Measurements from ENCODE around the gene PIGP. TPM values are rescaled to one million over a fixed set of nuclear protein-coding genes. Genes with fewer than 3 reads are reported as not detected.
"Not testable (repeated sequence)": the region's sequence is repeated elsewhere in the genome, so short reads cannot be mapped to it uniquely, and the experiment has no call there.

Gene PIGP
- 26.7 TPM for total RNA-seq
- polyA plus RNA-seq: 31.7 TPM

DNA sequence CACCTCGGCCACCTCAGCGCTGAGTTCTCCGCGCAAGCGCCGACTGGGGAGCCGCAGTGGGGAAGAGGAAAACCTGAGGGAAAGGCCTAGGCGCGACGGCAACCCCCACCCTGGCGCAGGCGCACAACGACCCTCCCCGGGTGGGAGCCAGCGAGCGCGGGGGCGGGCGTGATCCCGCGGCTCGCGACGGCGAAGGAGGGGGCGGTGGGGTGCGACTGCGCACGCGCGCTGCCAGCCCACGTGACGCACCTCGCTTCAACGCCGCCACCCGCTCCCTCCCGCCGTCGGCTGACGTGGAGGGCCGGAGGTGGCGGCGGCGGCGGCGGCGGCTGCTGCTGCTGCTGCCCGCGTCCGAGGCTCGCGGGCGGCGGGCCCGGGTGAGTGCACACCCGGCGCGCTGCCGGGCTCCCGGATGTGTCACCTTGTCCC, at the start of gene PIGP, which contains the start of gene TTC3:
PIGP (minus strand) TSS at position 84 of the 429 bp plus-strand sequence. CDS start 556 bp downstream, outside the sequence.
TTC3 (plus strand) TSS at position 267 of the 429 bp plus-strand sequence. CDS start 14,004 bp downstream, outside the sequence.
- DNase-seq (ENCODE audit: extremely low spot score): peak; percentile 85
- WGBS: under 1% methylated on average over 61 of the region's 61 CpGs
- H3K36me3 ChIP-seq (ENCODE audit: insufficient read depth): no peaks in the 10 kb centered on the region
- H3K4me3 ChIP-seq (ENCODE audit: low read depth, low read length): peak within 1 kb of the TSS; percentile 69
- peak within 1 kb of the TSS; percentile 99 for H3K27ac ChIP-seq (ENCODE audit: low read depth)
- H3K4me1 ChIP-seq (ENCODE audit: insufficient read depth): no peaks in the 10 kb centered on the region

DNA sequence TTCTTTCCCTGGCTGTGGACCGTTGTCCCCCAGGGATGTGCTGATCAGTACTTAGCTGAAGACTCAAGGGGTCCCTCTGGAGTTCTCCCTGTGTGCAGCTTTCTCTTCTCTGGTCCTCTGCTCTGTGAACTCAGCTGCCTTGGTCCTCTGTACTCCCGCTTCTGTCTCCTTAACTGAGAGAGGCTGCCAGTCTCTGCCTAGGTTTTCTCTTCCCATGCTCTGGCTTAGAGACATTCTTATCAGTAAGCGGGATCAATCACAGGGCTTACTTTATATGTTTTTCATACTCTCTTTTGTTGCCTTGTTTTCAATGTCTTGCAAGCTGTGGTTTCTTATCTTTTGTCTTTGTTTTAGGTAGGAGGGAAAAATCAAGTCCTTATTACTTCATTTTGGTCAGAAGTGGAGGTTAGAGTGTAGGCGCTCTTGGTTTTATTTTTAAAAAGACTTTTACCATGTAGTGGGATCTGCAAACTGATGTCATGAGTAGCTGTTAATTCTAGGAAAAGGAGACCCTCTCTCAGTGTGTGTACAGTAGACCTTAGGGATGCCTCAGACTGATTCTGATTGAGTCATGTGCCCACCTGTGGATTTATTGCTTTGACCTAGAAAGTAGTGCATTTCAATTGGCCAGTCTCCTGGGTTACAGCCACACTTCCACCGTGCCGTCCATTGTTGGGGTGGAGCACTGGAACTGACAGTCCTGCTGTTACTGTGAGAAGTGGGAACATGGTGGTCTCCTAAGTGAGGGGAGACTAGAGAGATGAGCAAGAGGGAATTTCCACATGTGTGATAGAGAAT, 46.7 kb upstream of the PIGP start:
- 74% methylated on average over 6 of the region's 6 CpGs for WGBS
- Histone ChIP-seq H3K36me3 (ENCODE audit: insufficient read depth) (no peaks in the 10 kb centered on the region), H3K4me1 (ENCODE audit: insufficient read depth) (no peaks in the 10 kb centered on the region), H3K4me3 (ENCODE audit: low read depth, low read length) (no peak overlapping the region), H3K27ac (ENCODE audit: low read depth) (no peak overlapping the region)
- DNase-seq (ENCODE audit: extremely low spot score): no peak

DNA sequence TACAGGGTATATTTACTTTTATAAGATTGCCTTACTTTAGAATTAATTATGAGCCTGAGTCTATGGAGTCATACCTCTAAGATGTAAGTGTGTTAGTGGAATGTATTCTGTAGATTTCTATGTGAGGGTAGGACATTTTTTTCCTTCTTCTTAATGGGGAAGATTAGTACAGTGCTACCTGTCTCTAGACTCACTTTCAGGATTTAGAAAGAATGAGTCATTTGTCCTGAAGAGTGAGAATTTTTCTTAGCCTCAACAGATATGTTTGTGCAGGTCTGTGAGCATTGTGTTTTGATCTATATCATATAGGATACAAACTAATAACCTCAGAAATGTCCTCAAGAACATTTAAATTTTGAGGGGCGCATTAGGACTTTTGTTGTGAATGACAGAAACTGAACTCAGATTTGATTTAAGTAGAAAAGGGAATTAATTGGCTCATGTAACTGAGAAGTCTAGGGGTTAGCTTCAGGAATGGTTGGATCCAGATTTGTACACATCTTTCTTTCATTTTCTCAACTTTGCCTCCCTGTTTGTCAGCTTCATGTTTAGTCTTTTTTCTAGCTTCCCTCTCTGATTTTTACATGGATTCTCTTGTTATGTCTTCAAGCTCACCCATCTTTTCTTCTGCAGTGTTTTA, 45.4 kb upstream of the PIGP start:
- no peak overlapping the region for H3K27ac ChIP-seq (ENCODE audit: low read depth)
- H3K4me1 ChIP-seq (ENCODE audit: insufficient read depth): no peaks in the 10 kb centered on the region
- no peaks in the 10 kb centered on the region for H3K36me3 ChIP-seq (ENCODE audit: insufficient read depth)
- no peak overlapping the region for H3K4me3 ChIP-seq (ENCODE audit: low read depth, low read length)
- WGBS: 61% methylated on average over 1 of the region's 1 CpG
- DNase-seq (ENCODE audit: extremely low spot score): no peak

DNA sequence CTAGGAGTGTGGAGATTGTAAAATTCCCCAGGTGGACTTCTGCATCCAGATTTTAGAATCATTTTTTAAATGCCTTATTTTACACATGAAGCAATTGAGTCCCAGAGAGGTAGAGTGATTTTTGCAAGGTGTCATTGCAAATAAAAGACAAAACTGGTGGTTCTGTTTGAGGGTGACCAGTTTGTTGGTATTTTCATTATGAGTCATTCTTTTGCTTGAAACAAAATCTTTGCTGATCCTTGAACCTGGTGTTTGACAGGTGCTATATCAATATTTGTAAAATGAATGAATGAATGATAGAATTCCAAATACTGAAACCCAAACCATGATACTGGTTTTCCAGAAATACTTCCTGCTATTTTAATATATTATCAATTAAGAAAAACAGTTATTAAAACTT, 44.3 kb upstream of the PIGP start:
- DNase-seq (ENCODE audit: extremely low spot score): no peak
- no peaks in the 10 kb centered on the region for H3K36me3 ChIP-seq (ENCODE audit: insufficient read depth)

DNA sequence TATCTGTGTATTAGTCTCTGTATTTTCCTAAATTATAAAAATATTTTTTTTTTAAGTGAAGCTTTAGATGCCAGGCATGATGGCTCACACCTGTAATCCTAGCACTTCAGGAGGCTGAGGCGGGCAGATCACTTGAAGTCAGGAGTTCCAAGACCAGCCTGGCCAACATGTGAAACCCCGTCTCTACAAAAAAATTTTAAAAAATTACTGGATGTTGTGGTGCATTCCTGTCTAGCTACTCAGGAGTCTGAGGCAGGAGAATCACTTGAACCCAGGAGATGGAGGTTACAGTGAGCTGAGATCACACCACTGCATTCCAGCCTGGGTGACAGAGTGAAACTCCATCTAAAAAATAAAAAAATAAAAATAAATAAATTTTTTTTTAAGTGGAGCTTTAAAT, 43.6 kb upstream of the PIGP start:
- not testable (repeated sequence) for DNase-seq (ENCODE audit: extremely low spot score); H3K4me1 ChIP-seq (ENCODE audit: insufficient read depth); H3K36me3 ChIP-seq (ENCODE audit: insufficient read depth); H3K4me3 ChIP-seq (ENCODE audit: low read depth, low read length); H3K27ac ChIP-seq (ENCODE audit: low read depth)
- WGBS: 79% methylated on average over 2 of the region's 2 CpGs

More for the DNA sequence above, 44.3 kb upstream of the PIGP start:
- H3K4me1 ChIP-seq (ENCODE audit: insufficient read depth): no peaks in the 10 kb centered on the region
- no peak overlapping the region for H3K27ac ChIP-seq (ENCODE audit: low read depth)
- H3K4me3 ChIP-seq (ENCODE audit: low read depth, low read length): no peak overlapping the region

DNA sequence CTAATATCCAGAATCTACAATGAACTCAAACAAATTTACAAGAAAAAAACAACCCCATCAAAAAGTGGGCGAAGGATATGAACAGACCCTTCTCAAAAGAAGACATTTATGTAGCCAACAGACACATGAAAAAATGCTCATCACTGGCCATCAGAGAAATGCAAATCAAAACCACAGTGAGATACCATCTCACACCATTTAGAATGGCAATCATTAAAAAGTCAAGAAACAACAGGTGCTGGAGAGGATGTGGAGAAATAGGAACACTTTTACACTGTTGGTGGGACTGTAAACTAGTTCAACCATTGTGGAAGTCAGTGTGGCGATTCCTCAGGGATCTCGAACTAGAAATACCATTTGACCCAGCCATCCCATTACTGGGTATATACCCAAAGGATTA, 41.4 kb upstream of the PIGP start:
- H3K4me3 ChIP-seq (ENCODE audit: low read depth, low read length); H3K27ac ChIP-seq (ENCODE audit: low read depth); H3K36me3 ChIP-seq (ENCODE audit: insufficient read depth); DNase-seq (ENCODE audit: extremely low spot score); H3K4me1 ChIP-seq (ENCODE audit: insufficient read depth): not testable (repeated sequence)
- WGBS: 96% methylated on average over 1 of the region's 3 CpGs

DNA sequence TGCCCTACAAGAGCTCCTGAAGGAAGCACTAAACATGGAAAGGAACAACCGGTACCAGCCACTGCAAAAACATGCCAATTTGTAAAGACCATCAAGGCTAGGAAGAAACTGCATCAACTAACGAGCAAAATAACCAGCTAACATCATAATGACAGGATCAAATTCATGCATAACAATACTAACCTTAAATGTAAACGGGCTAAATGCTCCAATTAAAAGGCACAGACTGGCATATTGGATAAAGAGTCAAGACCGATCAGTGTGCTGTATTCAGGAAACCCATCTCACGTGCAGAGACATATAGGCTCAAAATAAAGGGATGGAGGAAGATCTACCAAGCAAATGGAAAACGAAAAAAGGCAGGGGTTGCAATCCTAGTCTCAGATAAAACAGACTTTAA, 38.2 kb upstream of the PIGP start:
- H3K4me1 ChIP-seq (ENCODE audit: insufficient read depth); H3K36me3 ChIP-seq (ENCODE audit: insufficient read depth); DNase-seq (ENCODE audit: extremely low spot score); H3K4me3 ChIP-seq (ENCODE audit: low read depth, low read length); H3K27ac ChIP-seq (ENCODE audit: low read depth): not testable (repeated sequence)
- WGBS: 95% methylated on average over 5 of the region's 6 CpGs

DNA sequence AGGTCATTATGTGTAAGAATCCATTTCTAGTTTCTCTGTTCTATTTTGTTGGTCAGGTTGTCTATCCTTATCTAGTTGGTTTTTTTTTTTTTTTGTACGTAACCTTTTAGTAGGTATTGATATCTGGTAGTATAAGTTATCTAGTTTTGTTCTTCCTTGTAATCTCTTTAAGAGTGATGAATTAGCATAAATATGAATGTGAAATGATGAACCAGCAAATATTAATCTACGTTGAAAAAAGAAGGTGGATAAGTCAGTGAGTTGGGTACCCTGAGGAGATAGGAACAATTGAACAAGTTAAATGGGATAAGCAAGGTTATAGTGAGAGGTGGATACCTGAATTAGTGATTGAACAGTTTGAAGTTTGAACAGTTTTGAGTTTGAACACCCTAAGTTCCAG, 34.1 kb upstream of the PIGP start:
- DNase-seq (ENCODE audit: extremely low spot score): no peak
- no peak overlapping the region for H3K4me3 ChIP-seq (ENCODE audit: low read depth, low read length)
- no peaks in the 10 kb centered on the region for H3K4me1 ChIP-seq (ENCODE audit: insufficient read depth)
- no peaks in the 10 kb centered on the region for H3K36me3 ChIP-seq (ENCODE audit: insufficient read depth)
- WGBS: 96% methylated on average over 2 of the region's 2 CpGs
- H3K27ac ChIP-seq (ENCODE audit: low read depth): no peak overlapping the region

DNA sequence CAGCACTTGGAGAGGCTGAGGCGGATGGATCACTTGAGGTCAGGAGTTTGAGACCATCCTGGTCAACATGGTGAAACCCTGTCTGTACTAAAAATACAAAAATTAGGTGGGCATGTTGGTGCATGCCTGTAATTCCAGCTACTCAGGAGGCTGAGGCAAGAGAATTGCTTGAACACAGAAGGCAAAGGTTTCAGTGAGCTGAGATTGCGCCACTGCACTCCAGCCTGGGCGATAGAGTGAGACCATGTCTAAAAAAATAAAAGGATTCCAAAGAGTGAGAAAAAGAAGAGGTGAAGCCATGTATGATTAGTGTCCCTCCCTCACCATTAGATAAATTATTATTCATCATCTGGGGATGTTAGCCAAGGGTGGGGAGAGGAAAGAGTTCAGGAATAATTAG, 29.9 kb upstream of the PIGP start:
- not testable (repeated sequence) for H3K36me3 ChIP-seq (ENCODE audit: insufficient read depth); H3K27ac ChIP-seq (ENCODE audit: low read depth); H3K4me3 ChIP-seq (ENCODE audit: low read depth, low read length); H3K4me1 ChIP-seq (ENCODE audit: insufficient read depth); DNase-seq (ENCODE audit: extremely low spot score)
- WGBS: 90% methylated on average over 3 of the region's 3 CpGs

DNA sequence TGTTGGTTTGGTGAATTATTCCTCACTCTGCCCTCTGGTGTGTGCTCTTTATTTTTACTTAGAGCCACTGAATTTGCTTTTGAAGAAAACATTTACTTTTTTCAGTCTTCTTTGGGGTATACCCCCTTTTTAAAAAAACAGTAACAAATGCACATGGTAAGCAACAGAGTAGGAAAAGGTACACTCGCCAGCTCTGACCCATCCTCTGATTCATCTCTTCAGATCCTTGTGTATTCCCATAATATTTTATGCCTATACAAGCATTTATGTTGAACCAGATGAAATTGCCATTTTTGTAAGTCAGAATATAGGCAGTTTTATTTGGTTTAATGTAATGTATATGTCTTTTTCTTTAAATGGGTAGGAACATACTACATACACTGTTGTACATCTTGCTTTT, 28.5 kb upstream of the PIGP start:
- Histone ChIP-seq H3K4me1 (ENCODE audit: insufficient read depth) (no peaks in the 10 kb centered on the region), H3K4me3 (ENCODE audit: low read depth, low read length) (no peak overlapping the region), H3K36me3 (ENCODE audit: insufficient read depth) (no peaks in the 10 kb centered on the region), H3K27ac (ENCODE audit: low read depth) (no peak overlapping the region)
- 81% methylated on average over 1 of the region's 1 CpG for WGBS
- no peak for DNase-seq (ENCODE audit: extremely low spot score)

DNA sequence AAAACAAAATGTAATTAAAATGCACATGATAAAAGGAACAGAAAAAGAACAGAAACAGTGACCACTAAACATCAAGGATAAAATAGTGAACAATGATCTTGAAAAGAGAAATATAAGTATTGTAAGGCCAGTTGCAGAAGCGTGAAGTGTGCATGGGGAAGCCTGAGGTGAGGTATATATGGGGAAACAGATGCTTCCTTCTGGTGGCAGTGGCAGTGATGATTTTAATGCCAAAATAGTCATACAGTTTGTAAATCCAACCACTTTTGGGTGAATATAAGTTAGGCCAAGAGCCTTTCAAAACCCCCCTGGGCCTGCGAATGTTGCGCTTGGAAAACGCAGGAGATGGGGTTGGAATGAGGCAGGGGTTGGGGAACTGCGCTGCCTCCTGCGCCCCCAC, 27.4 kb upstream of the PIGP start:
- Histone ChIP-seq H3K27ac (ENCODE audit: low read depth) (no peak overlapping the region), H3K4me3 (ENCODE audit: low read depth, low read length) (no peak overlapping the region), H3K4me1 (ENCODE audit: insufficient read depth) (no peaks in the 10 kb centered on the region), H3K36me3 (ENCODE audit: insufficient read depth) (no peaks in the 10 kb centered on the region)
- WGBS: 93% methylated on average over 6 of the region's 6 CpGs
- no peak for DNase-seq (ENCODE audit: extremely low spot score)

DNA sequence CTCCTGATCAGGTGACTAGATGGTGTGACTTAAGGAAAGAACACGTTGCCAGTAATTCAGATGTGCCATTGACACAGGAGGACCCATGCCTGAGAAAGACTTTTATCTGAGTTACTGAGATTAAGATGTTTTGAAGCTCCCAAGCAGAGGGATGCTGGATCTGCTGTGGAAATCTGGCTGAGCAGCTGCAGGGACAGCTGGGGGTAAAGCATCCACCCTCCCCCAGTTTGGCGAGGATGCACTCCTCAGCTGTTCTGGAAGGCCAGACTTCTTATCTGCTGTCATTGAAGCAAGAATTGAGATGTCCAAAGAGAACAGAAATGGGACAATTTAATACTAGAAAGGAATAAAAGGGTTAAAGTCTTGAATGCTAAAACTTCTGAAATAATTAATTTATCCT, 25.9 kb upstream of the PIGP start:
- WGBS: 64% methylated on average over 2 of the region's 2 CpGs
- Histone ChIP-seq H3K27ac (ENCODE audit: low read depth) (no peak overlapping the region), H3K4me1 (ENCODE audit: insufficient read depth) (no peaks in the 10 kb centered on the region), H3K4me3 (ENCODE audit: low read depth, low read length) (no peak overlapping the region), H3K36me3 (ENCODE audit: insufficient read depth) (no peaks in the 10 kb centered on the region)
- no peak for DNase-seq (ENCODE audit: extremely low spot score)

DNA sequence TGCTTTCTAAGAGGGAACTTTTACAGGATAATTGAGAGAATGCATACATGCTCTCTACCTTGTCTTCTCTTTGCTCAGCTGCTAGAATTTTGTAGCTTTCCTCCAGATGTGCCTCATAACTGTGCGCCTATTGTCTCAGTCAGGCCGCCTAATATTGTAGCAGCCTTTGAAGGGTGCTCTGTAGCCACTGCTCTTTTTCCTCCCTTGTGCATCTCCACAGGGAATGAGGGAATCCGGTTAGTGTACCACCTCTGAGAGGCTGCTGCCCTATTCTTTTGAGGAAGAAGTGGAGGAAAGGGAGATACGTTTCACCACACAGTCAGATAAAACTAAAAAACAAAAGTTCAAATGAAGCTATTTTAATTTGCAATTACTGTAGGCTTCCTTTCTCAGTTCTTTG, 22.9 kb upstream of the PIGP start:
- H3K36me3 ChIP-seq (ENCODE audit: insufficient read depth): no peaks in the 10 kb centered on the region
- WGBS: 93% methylated on average over 4 of the region's 4 CpGs

DNA sequence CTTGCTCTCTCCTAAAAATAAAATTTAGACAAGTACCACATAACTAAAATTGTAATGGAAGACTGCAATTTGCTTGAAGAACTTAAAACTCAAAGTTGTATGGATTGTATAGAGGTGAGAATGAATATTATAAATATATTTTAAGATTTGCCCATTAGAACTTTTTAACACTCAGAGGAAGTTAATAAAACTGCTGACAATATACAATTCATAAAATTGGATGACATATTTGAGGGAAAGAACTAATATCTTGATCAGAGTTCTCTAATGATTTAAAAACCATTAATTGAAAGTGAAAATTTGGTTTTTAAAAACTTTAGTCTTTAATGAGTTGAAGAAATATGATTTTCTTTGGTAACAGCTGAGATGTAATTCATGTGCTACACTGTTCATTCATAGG, 21.1 kb upstream of the PIGP start:
- Histone ChIP-seq H3K4me3 (ENCODE audit: low read depth, low read length) (no peak overlapping the region), H3K27ac (ENCODE audit: low read depth) (no peak overlapping the region), H3K4me1 (ENCODE audit: insufficient read depth) (no peaks in the 10 kb centered on the region), H3K36me3 (ENCODE audit: insufficient read depth) (no peaks in the 10 kb centered on the region)
- DNase-seq (ENCODE audit: extremely low spot score): no peak

More for the DNA sequence above, 22.9 kb upstream of the PIGP start:
- no peak for DNase-seq (ENCODE audit: extremely low spot score)
- no peak overlapping the region for H3K4me3 ChIP-seq (ENCODE audit: low read depth, low read length)
- no peaks in the 10 kb centered on the region for H3K4me1 ChIP-seq (ENCODE audit: insufficient read depth)
- no peak overlapping the region for H3K27ac ChIP-seq (ENCODE audit: low read depth)
